NCI-H2029 treated with DMSO at 0.1 percent for 48 hours (cell line): ENCODE results near the gene CA5B.
"Not testable (repeated sequence)": the region's sequence is repeated elsewhere in the genome, so short reads cannot be mapped to it uniquely, and the experiment has no call there.

Experiments used
- DNase-seq: peaks from one replicate; lab custom pipeline; 2025; lab: John Stamatoyannopoulos, UW

Gene CA5B

GRCh38 chrX:15814771-15815365 lies 76.8 kb downstream of the CA5B start:
- DNase-seq = no peak

DNA sequence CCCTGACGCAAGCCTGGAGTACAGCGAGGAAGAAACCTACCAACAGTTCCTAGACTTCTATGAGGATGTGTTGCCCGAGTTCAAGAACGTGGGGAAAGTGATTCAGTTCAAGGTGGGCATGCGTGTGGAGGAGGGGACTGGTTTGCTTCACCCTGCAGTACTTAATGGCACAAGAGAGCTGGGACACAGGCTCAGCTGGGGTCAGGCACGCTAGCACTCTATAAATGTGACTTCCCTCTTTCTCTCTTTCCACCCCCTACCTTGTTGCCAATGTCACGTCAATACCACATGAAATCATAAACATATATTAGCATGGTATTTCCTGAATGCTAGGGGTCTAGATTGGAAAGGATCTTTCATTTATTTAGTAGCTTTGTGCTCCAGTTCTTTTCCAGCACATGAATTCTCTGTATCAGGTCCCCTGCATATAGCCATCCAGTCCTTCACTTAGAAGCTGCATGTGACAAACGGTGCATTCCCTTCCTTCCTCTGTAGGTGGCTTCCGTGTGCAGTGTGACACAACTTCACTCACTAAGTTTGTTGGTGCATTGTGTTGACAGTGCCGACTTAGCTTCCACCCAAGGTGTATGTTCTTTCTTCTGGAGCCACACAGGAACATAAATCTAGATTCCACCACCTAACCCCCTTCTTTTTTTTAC lies 77.8 kb downstream of the CA5B start:
- DNase-seq = no peak

- DNase-seq = no peak
Measured at GRCh38 chrX:15816438-15816809, 78.4 kb downstream of the CA5B start.

DNA sequence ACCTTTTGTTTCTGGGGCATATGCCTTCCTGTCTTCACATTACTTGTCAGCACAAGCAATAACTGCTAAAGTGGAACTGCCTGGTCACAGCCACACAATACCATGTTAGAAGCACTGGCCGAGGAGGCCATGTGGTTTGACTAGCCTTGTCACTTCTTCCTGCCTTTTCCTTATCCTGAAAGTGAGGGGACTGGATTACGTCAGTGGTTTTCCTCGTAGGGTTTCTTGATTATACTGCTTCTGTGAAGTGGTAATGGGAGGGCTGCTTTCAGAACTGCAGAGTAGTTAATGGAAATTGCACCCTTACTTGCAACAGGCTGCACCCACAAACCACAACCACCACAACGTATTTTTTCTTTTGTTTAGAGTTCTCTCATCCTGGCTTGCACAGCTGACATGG lies 78.8 kb downstream of the CA5B start:
- no peak for DNase-seq

- DNase-seq = no peak
Measured at GRCh38 chrX:15820106-15821073, 82.3 kb downstream of the CA5B start.

- DNase-seq = no peak
Measured at GRCh38 chrX:15822922-15823321, 84.9 kb downstream of the CA5B start.

DNA sequence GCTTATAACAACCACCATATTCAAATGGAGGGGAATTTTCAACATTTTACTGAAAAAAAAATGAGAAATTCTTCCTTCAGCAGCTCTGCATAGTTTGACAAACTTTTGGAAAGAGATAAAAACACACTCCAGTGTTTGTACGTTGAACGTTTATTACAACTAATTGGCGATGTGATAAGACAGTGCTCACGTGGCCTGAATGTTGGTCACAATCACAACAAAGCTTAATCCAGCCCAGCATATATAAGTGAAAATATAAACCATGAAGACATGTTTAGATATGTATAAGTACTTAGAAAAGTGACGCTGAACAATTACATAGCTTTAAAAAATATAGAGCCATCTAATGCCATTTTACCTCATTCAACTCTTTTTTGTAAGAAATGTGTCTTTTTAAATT lies 87.9 kb downstream of the CA5B start:
- no peak for DNase-seq

DNA sequence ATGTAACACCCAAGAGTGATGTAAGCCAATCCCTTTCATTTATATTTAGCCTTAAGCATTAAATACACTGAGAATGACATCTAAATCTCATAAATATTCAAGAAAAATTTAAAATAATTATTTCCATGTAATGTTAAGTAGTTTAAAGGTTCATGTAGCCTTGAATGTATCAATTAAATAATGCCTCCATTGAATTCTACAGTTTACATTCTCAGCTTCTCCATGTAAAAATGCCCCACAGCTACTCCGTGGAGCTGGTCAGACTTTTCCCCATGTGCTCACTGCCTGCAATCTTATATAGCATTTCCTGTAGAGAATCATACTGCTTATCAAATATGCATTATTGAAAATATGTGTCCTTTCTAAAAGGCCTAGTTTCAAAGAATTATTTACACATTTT lies 91.1 kb downstream of the CA5B start:
- DNase-seq = no peak

DNA sequence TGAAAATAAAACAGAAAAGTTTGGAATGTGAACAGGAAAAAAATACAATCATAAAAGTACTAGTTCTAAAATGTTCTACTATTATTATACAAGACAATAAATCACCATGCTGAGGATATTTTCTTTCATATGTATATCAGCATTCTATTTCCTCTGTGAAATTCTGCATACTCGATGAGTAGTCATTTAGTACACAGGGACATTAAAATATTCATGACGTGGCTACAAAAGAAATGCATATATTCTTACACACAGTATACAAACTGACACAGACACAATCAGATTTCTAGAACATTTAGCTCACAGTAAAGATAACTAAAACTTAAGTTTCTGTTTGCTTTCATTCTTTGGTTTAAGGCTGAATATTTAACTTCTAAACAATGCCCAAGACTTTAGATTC lies 93.3 kb downstream of the CA5B start:
- DNase-seq = not testable (repeated sequence)

- DNase-seq = no peak
Measured at GRCh38 chrX:15834053-15834452, 96.0 kb downstream of the CA5B start.

DNA sequence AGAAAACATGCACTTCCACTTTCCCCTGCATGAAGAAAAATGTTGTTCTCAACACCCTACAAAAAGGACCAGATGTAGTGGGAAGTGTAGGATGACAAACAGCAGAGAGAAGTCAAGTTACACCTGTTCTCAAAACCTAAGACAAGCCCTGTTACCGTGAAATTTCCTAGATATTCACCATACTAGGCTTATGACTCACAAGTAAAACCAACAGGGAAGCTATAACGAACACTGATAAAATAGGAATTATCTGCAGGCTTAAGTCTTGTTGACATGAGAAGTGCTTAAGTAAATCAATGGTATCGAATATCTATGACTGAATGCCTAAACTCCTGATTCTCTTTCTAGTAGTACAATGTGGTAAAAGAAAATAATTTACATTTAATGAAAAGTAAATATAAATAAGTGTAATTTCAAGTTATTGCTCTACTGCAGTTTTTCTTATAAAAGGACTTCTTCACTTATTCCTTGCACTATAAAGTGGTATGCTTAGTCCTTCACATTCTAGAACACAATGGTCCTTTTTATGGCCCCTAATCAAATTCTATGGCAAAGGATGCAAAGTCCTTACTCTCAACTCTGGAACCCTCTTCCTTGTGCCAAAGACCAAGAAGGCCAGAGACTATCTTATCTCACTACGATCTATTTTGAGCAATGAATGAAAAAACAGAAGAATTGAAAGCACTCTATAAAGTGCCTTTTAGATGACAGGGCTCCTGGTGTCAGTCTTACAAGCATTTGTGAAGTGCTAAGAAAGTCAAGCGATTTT lies 96.9 kb downstream of the CA5B start:
- DNase-seq = no peak
